Type B pancreatic cell (in vitro differentiated cells): ENCODE results near the gene TTC28. TPM values are rescaled to one million over a fixed set of nuclear protein-coding genes. Genes with fewer than 3 reads are reported as not detected.
"Not testable (repeated sequence)": the region's sequence is repeated elsewhere in the genome, so short reads cannot be mapped to it uniquely, and the experiment has no call there.

Experiments
- DNase-seq: peaks from one replicate; pipeline ENCODE4 v3.0.0; 2021; ENCODE audit warnings: mixed read lengths; ENCODE audit not compliant: unreplicated experiment; ENCODE audit errors: extremely low spot score
- H3K27ac Mint-ChIP-seq: 2 replicates; pipeline ENCODE4 v1.8.0; 2021; ENCODE audit warnings: mild to moderate bottlenecking, mixed read lengths
- H3K27me3 Mint-ChIP-seq: 2 replicates; pipeline ENCODE4 v1.8.0; 2021; ENCODE audit warnings: mixed read lengths
- H3K36me3 Mint-ChIP-seq: 2 replicates; pipeline ENCODE4 v1.8.0; 2021; ENCODE audit warnings: mixed read lengths
- H3K4me1 Mint-ChIP-seq: one replicate; pipeline ENCODE4 v1.8.0; 2021; ENCODE audit warnings: mixed read lengths; ENCODE audit not compliant: unreplicated experiment
- H3K4me3 Mint-ChIP-seq: 2 replicates; pipeline ENCODE4 v1.8.0; 2021; ENCODE audit warnings: mild to moderate bottlenecking, mixed read lengths
- H3K9me3 Mint-ChIP-seq: 2 replicates; pipeline ENCODE4 v1.8.0; 2021; ENCODE audit warnings: mixed read lengths
- CTCF ChIP-seq: fragments of 200-600 bp; sonication (generic); conservative IDR thresholded peaks from 2 replicates; pipeline ENCODE4 v1.5.0; 2021; ENCODE audit warnings: antibody characterized with exemption, mild to moderate bottlenecking
- total RNA-seq: library from RNA; stranded (reverse); gene quantifications from 2 replicates; pipeline ENCODE4 v1.2.1, GENCODE V29; 2021; ENCODE audit warnings: low replicate concordance

Gene TTC28
- total RNA-seq, 1 donor from 2014 or later: 59.2 TPM

DNA sequence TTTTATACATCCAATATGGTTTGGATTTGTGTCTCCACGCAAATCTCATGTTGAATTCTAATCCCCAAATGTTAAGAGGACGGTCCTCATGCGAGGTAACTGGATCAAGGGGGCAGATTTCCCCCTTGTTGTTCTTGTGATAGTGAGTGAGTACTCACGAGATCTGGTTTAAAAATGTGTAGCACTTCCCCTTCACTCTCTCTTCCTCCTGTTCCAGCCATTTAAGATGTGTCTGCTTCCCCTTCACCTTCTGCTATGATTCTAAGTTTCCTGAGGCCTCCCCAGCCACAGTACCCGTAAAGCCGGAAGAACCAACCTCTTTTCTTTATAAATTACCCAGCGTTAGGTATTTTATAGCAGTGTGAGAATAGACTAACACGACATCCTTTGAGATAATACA lies 98.6 kb downstream of the TTC28 start:
- no peak for DNase-seq
- Mint-ChIP-seq H3K27ac (no peak overlapping the region), H3K4me1 (peaks cover 10% of the 10 kb centered on the region), H3K4me3 (no peak overlapping the region), H3K27me3 (no peaks in the 10 kb centered on the region), H3K36me3 (peaks cover 2% of the 10 kb centered on the region), H3K9me3 (no peaks in the 10 kb centered on the region)
- TF ChIP-seq CTCF: no peak

DNA sequence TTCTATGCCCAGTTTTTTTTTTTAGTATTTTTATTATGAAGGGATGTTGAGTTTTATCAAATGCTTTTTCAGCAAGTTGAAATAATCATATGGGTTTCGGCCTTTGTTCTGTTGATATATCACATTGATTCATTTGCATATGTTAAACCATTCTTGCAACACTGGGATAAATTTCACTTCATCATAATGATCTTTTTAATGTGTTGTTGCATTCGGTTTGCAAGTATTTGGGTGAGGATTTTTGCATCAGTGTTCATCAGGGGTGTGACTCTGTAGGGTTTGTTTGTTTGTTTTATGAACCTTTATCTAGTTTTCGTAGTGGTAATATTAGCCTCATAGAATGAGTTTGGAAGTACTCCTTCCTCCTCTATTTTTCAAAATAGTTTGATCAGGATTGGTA lies 103.5 kb downstream of the TTC28 start:
- TF ChIP-seq CTCF: no peak

GRCh38 chr22:28574159-28574788 lies 105.4 kb downstream of the TTC28 start:
- H3K36me3 Mint-ChIP-seq: peaks cover 5% of the 10 kb centered on the region
- DNase-seq: no peak
- H3K9me3 Mint-ChIP-seq: peaks cover 6% of the 10 kb centered on the region
- no peak for TF ChIP-seq CTCF
- no peak overlapping the region for H3K27ac Mint-ChIP-seq
- no peak overlapping the region for H3K4me3 Mint-ChIP-seq
- no peaks in the 10 kb centered on the region for H3K4me1 Mint-ChIP-seq
- no peaks in the 10 kb centered on the region for H3K27me3 Mint-ChIP-seq

More for the DNA sequence above, 103.5 kb downstream of the TTC28 start:
- Mint-ChIP-seq H3K9me3 (no peaks in the 10 kb centered on the region), H3K4me1 (no peaks in the 10 kb centered on the region), H3K27me3 (no peaks in the 10 kb centered on the region), H3K4me3 (no peak overlapping the region), H3K36me3 (peaks cover 5% of the 10 kb centered on the region), H3K27ac (no peak overlapping the region)
- DNase-seq: no peak

DNA sequence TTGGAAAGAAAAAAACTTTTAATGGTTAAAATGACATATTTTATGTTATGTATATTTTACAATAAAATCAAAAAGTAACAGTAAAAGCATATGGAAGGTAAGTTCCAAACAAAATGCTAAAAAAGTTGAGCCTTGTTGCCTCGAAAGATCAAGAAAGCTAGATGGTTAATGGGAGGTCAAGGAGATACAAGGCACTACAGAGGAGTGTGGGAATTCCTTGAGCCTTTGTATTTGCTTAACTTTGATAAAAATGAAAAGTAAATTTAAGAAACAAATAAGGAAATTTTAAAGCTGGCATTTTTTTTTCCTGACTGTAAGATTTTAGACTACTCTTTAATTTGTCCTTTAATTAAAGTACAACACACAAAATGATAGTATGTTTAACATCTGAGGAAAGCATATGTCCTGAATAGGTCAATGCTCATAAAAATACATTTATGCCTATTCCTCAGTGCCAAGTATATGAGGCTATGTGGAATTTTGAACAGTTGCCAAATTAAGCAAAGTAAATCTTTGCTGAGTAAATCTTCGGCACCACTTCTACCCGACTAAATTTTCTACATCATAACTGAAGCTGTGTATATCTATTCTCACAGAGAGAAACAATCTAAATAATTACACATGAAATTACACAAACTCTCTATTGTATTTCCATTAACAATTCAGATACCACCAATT lies 108.8 kb downstream of the TTC28 start:
- peaks cover 4% of the 10 kb centered on the region for H3K4me1 Mint-ChIP-seq
- no peak overlapping the region for H3K27ac Mint-ChIP-seq
- no peak for TF ChIP-seq CTCF
- no peaks in the 10 kb centered on the region for H3K27me3 Mint-ChIP-seq
- no peak for DNase-seq
- H3K4me3 Mint-ChIP-seq: no peak overlapping the region
- peaks cover 6% of the 10 kb centered on the region for H3K9me3 Mint-ChIP-seq
- peaks cover 2% of the 10 kb centered on the region for H3K36me3 Mint-ChIP-seq

GRCh38 chr22:28568974-28569373 lies 110.7 kb downstream of the TTC28 start:
- H3K36me3 Mint-ChIP-seq, H3K27me3 Mint-ChIP-seq, H3K27ac Mint-ChIP-seq, H3K4me1 Mint-ChIP-seq, DNase-seq, H3K4me3 Mint-ChIP-seq, H3K9me3 Mint-ChIP-seq: not testable (repeated sequence)

GRCh38 chr22:28568099-28568498 lies 111.5 kb downstream of the TTC28 start:
- Mint-ChIP-seq H3K4me1 (peaks cover 4% of the 10 kb centered on the region), H3K27ac (no peak overlapping the region), H3K9me3 (peaks cover 6% of the 10 kb centered on the region), H3K4me3 (no peak overlapping the region), H3K27me3 (no peaks in the 10 kb centered on the region), H3K36me3 (no peaks in the 10 kb centered on the region)
- TF ChIP-seq CTCF: no peak
- DNase-seq: no peak

- not testable (repeated sequence) for H3K27me3 Mint-ChIP-seq, H3K27ac Mint-ChIP-seq, H3K9me3 Mint-ChIP-seq, DNase-seq, H3K4me3 Mint-ChIP-seq, H3K4me1 Mint-ChIP-seq, H3K36me3 Mint-ChIP-seq
Observed at GRCh38 chr22:28566920-28567499, 112.6 kb downstream of the TTC28 start.
